Bronchial epithelial cell (primary cell): ENCODE data around the gene NXPE4. TPM values are rescaled to one million over a fixed set of nuclear protein-coding genes. Genes with fewer than 3 reads are reported as not detected.

Experiments
- DNase-seq: peaks from one replicate; pipeline ENCODE4 v3.0.0-alpha.2; 2010; ENCODE audit warnings: low read depth
- FAIRE-seq: peaks from 2 replicates; lab custom pipeline; 2011; peaks lifted over from hg19 to GRCh38; lab: Jason Lieb, UNC
- H3K27me3 ChIP-seq: 2 replicates; pipeline ENCODE4 v1.5.1; 2011; ENCODE audit warnings: low read length; ENCODE audit not compliant: control insufficient read depth, insufficient read depth
- H3K36me3 ChIP-seq: 2 replicates; pipeline ENCODE4 v1.5.1; 2011; ENCODE audit warnings: low read length; ENCODE audit not compliant: control insufficient read depth, insufficient read depth
- H3K4me3 ChIP-seq: 2 replicates; pipeline ENCODE4 v1.5.1; 2011; ENCODE audit warnings: mild to moderate bottlenecking, low read depth, low read length, control low read depth
- total RNA-seq: library from RNA; depleted of rRNA; stranded (reverse); fragments of >200 nt; gene quantifications from 2 replicates; pipeline ENCODE4 v1.2.1, GENCODE V29; 2014
- TF ChIP-seq, protein P1 (sequence below): IDR thresholded peaks from 2 replicates; pipeline ENCODE4 v1.5.1; 2011; ENCODE audit warnings: mild to moderate bottlenecking, moderate library complexity, low read length, control low read depth, inconsistent platforms; ENCODE audit not compliant: insufficient read depth, severe bottlenecking

Gene NXPE4
- total RNA-seq, 1 donor from 2014 or later: not detected

DNA sequence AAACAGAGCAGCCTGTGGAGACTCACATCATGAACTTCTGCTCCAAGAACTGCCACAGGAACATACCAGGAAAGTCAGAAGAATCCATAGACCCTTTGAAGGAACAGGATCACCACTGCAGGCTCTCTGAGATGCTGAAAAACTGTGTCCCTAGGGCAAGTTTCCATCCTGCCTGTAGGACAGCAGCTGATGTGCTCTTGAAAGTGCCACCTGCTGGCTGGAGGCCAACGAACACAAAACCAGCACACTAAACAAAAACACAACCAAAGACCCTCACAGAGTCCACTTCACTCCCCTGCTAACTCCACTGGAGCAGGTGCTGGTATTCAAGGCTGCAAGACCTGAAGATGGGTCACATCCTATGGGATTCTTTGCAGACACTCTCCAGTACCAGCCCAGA is 23.9 kb downstream of the NXPE4 start:
- Histone ChIP-seq H3K4me3 (no peak overlapping the region), H3K36me3 (no peaks in the 10 kb centered on the region), H3K27me3 (no peaks in the 10 kb centered on the region)
- TF ChIP-seq, protein P1, sequence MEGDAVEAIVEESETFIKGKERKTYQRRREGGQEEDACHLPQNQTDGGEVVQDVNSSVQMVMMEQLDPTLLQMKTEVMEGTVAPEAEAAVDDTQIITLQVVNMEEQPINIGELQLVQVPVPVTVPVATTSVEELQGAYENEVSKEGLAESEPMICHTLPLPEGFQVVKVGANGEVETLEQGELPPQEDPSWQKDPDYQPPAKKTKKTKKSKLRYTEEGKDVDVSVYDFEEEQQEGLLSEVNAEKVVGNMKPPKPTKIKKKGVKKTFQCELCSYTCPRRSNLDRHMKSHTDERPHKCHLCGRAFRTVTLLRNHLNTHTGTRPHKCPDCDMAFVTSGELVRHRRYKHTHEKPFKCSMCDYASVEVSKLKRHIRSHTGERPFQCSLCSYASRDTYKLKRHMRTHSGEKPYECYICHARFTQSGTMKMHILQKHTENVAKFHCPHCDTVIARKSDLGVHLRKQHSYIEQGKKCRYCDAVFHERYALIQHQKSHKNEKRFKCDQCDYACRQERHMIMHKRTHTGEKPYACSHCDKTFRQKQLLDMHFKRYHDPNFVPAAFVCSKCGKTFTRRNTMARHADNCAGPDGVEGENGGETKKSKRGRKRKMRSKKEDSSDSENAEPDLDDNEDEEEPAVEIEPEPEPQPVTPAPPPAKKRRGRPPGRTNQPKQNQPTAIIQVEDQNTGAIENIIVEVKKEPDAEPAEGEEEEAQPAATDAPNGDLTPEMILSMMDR: no peak
- FAIRE-seq: no peak
- no peak for DNase-seq

GRCh38 chr11:114569801-114570200 is 25.8 kb downstream of the NXPE4 start:
- no peak overlapping the region for H3K4me3 ChIP-seq
- no peak for DNase-seq
- no peak for FAIRE-seq
- H3K27me3 ChIP-seq: no peaks in the 10 kb centered on the region
- TF ChIP-seq, protein P1: no peak
- H3K36me3 ChIP-seq: no peaks in the 10 kb centered on the region

- H3K4me3 ChIP-seq: no peak overlapping the region
- TF ChIP-seq, protein P1: no peak
- DNase-seq (no peak), FAIRE-seq (no peak)
- no peaks in the 10 kb centered on the region for H3K36me3 ChIP-seq
- no peaks in the 10 kb centered on the region for H3K27me3 ChIP-seq
Observed at GRCh38 chr11:114566276-114566675, 29.3 kb downstream of the NXPE4 start.

GRCh38 chr11:114564831-114565230 is 30.8 kb downstream of the NXPE4 start:
- no peaks in the 10 kb centered on the region for H3K27me3 ChIP-seq
- TF ChIP-seq, protein P1: no peak
- H3K4me3 ChIP-seq: no peak overlapping the region
- FAIRE-seq: no peak
- no peaks in the 10 kb centered on the region for H3K36me3 ChIP-seq
- DNase-seq: no peak

DNA sequence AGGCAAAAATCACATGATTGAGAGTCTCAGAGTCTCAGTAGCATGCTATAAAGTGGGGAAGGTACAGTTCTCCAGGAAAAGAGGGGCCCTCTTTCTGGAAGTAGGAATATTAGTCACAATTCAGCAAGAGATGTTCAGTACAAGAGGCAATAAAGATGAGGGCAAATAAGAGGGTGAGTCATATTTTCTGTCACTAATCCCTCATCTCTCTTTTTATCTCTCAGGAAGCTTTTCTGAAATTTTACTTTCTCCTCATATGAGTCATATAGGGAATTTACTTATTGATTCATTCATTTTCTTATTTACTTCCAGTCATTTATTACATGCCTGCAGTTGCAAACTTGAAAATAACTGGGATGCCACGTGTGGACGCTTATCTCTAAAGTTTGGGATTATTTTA is 32.5 kb downstream of the NXPE4 start:
- FAIRE-seq (no peak), DNase-seq (peak; percentile 36)
- H3K36me3 ChIP-seq: no peaks in the 10 kb centered on the region
- TF ChIP-seq, protein P1: no peak
- H3K27me3 ChIP-seq: no peaks in the 10 kb centered on the region
- no peak overlapping the region for H3K4me3 ChIP-seq

DNA sequence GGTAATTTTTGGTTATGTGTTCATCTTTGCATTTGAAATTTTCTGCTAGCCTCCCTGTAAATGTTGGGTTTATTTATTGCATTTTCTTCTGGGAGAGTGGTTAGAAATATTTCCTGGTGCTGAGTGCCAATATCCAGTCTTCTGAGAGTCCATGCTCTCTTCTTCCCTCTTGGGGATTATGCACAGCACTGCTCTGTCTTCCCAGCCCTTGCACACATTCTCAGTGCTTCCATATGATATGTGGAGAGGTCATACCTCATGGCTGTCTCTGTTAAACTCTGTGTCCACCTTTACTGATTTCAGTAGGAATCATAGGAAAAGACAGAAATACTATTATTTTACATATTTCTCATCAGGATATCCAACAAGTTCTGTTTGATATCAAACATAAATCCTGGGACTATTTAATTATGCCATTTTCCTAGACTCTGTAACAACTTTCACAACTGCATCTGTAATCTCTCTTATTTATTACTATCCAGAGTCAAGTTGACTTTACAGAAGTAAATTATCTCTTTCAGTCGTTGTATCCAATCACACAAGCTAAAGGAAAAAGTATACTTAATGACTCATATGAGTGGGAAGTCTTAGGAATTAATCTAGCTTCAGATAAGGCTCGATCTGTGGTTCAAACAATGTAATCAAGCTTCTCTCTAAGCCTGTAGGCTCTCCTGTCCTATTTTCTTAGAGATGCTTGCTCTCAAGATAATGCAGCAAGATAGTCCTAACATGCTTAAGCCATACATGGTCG is 33.2 kb downstream of the NXPE4 start:
- H3K36me3 ChIP-seq: no peaks in the 10 kb centered on the region
- DNase-seq (peak; percentile 16), FAIRE-seq (peak; percentile 84)
- no peaks in the 10 kb centered on the region for H3K27me3 ChIP-seq
- TF ChIP-seq, protein P1: no peak
- H3K4me3 ChIP-seq: no peak overlapping the region
